ENCODE measurements around the gene WDR82.

- TF ChIP-seq CTCF (IDR thresholded peaks at IDR 0.05) (no peak), EZH2 (IDR thresholded peaks at IDR 0.05) (no peak), EZH2phosphoT487 (IDR thresholded peaks at IDR 0.05) (no peak)
Observed at GRCh38 chr3:52315977-52316764, 37.7 kb upstream of the WDR82 start, which contains the start of gene DNAH1.

Measured in neural progenitor cell (in vitro differentiated cells).